Right hindlimb (tissue), 1 donor: ENCODE results near the gene HIPK2.
"Not testable (repeated sequence)": the region's sequence is repeated elsewhere in the genome, so short reads cannot be mapped to it uniquely, and the experiment has no call there.

ENCODE experiments used
- DNase-seq: peaks from one replicate; pipeline ENCODE4 v3.0.0-alpha.2; 2018

HIPK2 gene

DNA sequence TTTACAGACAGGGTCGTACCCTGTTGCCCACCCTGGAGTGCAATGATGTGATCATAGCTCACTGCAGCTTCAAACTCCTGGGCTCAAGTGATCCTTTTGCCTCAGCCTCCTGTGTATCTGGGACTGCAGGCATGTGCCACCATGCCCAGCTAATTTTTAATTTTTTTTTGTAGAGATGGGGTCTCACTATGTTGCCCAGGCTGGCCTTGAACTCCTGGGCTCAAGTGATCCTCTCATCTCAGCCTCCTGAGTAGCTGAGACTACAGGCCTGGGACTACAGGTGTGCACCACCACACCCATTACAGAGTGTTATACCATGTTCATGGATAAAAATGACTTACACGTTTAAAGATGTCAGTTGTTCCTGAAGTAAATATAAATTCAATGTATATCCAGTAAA is 166.2 kb downstream of the HIPK2 start:
- not testable (repeated sequence) for DNase-seq

DNA sequence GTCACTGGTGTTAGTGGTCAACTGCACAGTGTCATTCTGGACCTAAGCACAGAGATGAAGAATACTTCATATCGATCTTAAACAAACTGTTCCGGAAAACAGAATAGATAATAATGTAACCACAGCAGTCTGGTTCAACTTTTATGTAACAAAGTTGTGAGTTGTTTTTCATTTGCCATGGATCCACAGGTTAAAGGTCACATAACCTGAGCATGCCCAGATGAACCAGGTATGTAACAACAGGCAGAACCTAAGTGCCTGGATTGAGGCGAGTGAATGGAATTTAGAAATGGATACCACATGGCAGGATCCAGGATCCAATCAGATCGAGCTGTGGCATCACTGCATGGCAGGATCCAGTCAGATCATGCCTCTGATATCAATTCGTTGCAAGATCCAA is 167.2 kb downstream of the HIPK2 start:
- DNase-seq, result no peak

DNA sequence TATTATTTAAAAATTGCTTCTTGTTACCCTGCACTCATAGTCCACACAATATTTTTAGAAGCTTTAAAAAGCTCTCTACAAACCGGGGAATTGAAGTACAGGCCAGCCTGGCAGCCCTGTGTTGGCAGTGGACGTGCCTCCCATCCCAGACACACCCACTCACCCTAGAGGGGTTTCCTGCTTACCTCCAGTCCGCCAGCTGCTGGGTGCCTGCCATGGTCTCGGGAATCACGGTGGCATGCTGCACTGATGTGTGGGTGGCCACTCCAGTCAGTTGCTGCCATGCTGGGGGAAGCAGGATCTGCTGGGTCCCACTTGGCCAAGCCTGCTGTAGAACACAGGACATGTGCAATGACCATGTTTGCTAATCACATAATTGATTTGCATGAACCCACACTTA is 173.9 kb downstream of the HIPK2 start:
- no peak for DNase-seq

DNA sequence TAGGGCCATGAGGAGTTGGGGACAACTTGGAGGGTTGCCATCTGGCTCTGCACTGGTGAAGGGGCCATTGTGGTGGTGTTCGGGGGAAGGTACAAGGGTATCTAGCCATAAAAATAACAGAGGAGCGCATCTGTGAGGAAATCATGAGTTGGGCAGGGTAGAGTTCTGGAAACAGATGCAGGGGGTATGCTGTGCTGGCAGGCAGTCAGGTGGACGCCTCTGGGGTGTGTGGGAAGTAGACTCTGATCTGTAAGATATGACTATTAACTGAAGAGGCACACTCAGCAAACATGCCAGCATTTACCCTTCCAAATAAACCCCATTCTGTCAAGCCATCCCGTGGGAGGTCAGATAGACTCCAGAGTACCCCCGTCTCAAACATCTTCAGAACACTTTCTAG is 174.5 kb downstream of the HIPK2 start:
- DNase-seq, result no peak

DNA sequence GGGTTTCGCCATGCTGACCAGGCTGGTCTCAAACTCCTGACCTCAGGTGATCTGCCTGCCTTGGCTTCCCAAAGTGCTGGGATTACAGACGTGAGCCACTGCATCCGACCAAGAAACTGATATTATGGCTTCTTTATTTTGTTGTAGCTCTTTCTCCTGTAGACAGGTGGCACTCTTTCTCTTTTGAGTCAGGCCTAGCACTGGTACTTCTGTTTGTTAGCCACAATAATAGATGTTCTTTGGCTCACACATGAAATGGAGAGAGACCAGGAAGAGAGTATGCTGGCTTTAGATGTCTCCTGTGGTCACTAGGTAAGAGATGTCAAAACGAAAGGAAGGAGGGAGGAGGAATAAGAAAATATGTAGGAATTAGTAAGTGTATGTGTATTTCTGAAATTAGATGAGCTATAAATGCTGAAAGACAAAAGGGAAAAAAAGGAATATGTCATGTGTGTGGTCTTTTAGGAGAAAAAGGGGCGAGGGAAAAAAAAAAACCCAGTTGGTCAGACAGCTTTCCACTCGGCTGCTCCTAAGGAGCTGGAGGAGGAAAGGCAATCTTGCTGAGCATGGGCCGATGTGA is 175.6 kb downstream of the HIPK2 start:
- no peak for DNase-seq

DNA sequence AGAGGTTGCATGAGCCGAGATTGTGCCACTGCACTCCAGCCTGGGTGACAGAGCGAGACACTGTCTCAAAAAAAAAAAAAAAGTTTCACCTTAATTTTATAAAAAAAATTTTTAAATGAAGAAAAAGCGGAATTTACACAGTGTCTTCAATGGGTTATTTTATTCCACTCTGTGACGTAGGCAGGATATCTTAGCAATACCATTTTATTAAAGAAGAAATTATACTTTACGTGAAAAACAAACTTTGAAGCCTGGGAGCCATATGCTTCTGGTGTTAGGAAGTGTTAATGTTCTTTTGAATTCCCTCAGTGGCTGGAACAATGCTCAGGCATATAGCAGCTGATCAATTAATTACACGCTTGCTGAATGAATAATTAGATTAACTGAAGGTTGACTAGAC is 176.6 kb downstream of the HIPK2 start:
- DNase-seq, result no peak

DNA sequence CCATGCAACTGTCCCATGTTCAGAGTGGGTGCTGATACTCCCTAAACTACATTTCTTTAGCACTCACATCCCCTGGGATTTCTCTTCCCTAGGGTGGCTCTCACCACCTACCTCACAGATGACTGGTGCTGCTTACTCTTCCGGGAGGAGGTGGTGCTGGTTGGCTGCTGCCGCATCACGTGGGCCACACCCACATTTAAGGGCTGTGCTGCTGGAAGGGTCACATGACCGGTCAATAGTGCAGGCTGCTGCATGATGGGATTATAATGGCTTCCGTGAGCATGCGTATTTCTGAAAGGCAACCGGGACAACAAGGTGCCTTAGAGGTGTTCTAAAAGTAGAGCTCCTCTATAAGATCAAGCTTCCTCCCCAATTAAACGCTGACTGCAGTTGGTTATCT is 177.5 kb downstream of the HIPK2 start:
- DNase-seq, result no peak

DNA sequence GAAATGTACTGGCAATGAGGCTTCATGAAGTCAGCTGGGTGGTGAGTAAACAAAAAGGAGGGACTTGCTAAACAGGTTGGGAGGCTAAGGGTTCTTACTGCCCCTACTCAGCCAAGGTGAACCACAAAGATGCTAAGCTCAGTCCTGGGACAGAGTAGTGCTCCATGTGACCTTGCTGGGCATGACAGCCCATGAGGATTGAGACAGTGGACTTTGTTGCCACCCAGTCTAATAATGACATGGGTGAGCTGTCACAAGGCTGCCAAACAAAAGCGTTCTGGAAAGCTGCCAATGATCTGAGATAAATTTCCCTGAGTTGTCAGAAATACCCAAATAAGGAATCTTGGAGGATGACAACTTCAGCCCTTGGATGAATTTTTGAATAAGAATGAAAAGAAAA is 179.2 kb downstream of the HIPK2 start:
- DNase-seq, result no peak

DNA sequence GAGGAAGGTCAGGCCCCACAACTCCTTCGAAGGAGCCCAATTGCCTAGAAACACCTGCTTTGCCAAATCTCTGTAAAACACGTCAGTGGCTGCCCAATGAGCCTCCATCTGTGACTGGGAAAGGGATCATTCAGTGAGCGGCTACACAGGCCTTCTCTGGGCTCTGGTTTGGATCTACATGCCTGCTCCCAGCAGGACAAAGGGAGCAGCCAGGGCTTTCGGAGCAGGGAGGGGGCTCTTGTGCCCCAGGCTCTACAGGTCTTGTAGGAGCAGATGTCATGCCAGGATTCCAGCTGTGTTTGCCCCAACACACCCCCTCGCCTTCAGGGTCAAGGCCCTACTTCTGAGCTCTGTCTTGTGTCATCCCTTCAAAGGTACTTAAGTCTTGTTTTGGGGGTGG is 180.8 kb downstream of the HIPK2 start:
- DNase-seq, result no peak

DNA sequence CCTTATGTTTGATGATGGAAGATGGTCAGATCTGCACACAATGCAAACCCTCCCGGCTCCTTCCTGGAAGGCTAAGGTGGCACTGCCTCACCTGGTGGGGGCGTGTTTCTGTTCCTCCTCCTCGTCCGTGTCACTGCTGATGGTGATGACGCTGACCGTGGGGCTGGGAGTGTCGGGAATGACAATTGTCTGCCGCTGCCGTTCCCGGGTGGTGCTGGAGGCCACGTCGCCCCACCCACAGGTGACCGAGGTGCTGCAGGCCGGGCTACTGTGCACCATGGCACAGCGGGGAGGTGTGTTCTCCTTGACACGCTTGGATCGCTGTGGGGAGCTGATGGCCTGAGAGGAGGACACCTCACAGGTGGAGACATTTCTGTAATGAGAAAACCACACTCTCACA is 181.2 kb downstream of the HIPK2 start:
- DNase-seq, result no peak

DNA sequence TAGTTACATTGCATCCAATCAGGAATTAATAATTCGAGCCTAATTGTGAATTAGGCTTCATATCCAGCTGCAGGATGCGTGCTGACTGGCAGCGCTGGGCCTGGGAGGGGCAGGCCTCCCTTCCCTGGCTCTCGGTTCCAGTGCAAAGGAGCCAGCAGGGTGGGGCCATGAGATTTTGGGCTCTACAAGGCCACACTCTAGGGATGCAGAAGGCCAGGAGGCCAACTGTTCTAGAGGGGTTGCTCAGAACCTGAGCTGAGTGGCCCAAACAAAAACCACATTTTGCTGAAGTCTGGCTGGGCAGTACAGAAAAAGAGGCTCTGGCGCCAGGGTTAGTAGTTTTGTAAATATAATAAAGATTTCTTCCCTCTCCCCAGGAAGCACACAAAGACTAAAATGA is 182.0 kb downstream of the HIPK2 start:
- DNase-seq, result no peak

DNA sequence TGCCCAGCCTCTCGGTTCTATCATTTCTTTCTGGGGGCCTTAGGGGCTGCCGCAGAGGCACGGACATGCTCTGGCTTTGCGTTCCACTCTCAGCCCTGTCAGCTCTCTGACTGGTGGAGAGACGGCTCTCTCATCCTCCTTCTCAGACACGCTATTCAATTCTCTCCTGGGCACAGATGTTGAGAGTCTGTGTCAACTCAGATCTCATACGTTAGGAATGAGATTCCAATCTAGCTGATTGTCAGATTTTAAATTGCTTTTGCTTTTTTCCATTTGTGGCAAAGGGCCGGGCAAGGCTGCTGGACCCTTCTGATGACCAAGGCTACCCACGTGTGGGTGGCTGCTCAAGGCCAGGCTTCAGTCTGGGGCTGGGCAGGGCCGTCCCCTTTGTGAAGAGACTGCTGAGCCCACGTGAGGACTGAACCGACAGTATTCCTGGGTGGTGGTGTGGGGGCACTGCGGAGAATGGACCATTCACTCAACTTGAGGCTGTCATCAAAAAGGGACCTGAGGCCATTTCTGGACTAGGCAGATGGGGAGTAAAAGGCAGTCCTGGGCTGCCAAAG is 182.8 kb downstream of the HIPK2 start:
- no peak for DNase-seq

DNA sequence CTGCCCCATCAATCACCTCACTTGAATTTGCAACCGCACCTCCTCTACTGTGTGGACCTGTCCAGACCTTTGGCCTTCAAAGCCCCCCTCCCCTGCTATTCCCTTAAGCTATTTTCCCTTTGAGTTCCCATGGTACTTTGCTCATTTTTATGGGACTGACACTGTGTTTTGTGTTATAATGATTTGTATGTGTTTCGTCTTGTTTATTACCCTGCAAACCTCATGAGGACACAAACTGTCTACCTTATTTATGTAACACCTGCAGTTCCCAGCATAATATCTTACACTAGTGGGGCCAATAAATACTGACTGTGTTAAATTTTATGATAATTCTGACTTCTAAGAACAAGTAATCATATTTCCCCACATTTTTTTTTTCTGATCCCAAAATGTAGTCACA is 183.7 kb downstream of the HIPK2 start:
- no peak for DNase-seq

DNA sequence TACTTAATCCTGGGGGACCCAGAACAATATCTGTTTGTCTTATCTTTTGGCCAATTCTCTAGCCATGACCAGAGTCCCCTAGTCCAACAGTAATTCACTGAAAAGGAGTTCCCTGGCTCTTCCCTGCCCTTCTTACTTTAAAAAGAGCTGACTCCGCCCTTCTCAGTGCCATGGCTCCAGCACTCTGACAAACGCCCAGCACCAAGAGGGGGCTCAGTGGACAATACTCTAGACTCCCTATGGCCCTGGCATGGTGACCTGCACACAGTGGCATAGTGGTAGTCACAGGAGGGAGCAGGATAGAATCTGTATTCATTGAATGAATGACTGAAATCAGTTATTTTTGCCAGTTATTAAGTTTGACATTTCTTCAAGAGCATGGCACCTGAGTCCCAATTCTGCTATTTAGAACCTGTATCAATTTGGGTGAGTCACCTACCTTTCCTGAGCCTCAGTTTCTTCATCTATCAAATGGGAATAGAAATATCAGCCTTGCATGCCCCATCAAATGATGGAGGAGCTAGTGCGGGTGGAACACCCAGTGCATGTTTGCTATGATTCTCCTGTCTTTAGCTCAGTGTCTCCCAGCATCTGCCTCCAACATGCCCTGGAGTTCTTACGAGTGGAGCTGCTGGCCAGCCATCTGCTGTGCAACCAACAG is 184.9 kb downstream of the HIPK2 start:
- no peak for DNase-seq

DNA sequence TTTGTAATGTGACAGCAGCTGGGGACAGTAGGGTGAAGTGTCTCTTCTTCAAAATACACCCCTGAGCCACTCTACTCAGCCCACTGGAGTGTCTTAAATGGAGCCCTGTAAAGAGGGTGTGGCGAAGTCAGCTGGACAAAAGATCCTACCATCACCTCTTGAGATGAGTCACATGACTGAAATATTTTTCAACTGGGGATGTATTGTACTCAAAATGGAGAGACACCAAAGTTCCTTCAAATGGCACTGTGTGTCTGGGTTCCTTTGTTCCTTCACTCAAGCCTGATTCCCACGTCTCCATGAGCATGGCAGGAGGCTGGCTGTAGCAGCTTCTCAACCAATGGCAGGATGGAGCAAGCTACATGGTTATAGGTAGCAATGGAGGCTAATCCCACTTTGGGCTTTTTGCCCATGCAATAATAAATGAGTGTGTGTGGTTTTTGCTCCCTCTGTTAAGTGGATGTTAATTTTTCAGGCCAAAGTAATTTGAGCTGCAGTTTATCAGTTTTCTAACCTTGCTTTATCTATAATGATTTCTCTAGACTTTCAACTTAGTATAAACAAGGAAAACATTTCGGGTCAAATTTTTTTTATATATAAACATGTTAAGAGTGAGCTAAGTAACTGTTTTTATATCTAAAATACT is 186.1 kb downstream of the HIPK2 start:
- no peak for DNase-seq

DNA sequence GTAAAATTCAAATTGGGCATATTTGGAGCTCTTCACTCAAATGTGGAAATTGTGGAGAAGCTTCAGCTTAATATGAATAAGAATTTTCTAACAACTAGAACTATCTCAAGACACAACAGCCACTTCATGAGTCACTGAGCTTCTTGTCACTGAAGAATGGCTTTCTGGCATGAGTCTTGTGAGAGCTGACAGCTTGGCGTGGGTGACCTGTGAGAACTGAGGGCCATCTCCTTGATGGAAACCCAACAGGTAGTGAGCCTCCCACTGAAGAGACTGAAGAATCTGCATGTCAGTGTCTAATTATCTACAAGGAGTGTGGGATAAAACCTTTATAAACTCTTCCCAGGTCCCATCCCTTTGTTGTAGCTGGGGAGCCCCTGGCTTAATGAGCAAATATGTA is 188.3 kb downstream of the HIPK2 start:
- DNase-seq, result no peak

DNA sequence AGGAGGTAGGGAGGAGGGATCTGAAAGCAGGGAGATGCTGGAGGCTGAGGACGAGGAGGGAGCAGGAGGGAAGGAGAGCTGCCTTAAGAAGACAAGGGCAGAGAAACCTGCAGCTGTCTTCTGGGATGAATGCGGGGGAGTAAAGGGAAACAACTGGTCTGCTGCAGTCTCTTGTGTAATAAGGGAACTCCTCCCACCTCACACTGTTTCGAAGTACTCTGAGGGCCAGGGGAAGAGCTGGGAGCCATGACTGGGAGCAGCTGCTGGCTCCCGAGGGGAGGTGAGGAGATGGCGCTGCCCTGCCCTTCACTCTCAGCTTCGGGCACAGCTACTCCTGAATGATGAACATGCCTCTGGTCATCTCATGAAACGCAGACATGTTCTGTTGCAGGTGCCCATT is 189.2 kb downstream of the HIPK2 start:
- peak; percentile 32 for DNase-seq

DNA sequence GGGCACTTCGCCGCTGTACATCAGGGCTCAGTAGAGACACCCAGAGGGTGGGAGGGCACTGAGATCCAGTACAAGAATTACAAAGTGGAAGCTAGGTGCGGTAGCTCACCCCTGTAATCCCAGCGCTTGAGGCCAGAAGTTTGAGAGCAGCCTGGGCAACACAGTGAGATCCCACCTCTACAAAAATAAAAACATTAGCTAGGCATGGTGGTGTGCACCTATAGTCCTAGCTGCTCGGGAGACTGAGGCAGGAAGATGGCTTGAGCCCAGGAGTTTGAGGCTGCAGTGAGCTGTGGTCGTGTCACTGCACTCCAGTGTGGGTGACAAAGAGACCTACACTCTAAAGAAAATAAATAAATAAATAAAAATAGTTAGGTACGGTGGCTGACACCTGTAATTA is 190.3 kb downstream of the HIPK2 start:
- DNase-seq, result no peak

DNA sequence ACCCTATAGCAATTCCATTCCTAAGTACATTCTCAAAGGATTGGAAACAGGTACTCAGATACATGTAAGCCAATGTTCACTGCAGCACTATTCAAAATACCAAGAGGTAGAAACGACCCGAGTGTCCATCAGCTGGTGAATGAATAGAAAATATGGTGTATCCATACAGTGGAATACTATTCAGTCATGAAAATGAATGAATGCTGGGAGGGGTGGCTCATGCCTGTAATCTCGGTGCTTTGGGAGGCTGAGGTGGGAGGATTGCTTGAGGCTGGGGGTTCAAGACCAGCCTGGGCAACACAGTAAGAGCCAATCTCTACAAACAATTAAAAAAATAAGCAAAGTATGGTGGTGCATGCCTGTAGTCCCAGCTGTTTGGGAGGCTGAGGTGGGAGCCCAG is 191.5 kb downstream of the HIPK2 start:
- no peak for DNase-seq

DNA sequence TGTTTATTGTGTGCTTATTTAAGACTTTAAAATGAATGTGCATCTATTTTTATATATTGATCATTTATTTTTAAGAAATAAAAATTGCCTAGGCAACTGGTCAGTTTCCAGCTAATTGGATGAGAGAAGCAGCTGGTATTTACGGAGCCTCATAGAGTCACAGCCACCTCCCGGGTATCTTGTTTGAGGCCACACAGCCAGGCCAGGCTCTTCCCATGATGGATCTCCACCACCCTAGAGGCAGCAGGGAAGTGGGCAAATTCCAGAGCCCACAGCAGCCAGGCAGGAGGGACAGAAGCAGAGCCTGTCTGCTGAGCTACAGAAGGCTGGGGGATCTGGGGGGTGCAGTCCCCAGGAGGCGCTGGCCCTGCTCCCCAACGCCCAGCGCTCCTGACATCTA is 192.8 kb downstream of the HIPK2 start:
- DNase-seq, result no peak

DNA sequence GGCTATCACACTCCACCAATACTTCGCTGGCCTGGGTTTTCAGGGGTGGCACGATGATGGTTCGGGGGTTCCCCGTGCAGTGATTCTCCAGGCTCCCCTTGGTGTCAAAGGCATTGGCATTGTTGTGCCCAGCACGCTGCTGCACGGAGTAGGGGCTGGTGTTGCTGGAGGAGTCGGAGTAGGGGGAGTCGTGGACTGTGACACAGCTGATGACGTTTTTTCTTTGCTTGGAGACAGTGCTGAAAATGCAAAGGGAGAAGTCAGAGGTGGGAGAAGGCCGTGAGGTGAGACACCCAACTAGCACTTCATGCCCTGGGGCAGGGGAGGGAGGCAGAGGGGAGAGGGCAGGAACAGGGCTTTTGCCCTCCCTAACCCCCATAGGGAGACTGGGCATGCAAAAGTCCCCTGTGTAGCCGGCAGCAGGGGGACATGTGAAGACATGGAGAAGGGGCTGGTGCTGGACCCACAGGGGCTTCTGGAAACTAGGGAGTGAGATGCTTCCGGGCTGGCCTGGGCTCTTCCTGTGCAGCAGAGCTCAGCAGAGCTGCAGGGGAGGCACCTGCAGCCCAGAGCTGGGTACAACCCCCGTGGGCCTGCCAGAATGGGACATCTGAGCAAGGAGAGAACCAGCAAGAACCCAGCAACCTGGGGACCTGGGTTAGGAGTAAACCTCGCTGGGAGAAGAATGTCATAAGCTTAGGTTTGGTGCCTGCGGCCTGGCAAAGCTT is 193.8 kb downstream of the HIPK2 start:
- no peak for DNase-seq

DNA sequence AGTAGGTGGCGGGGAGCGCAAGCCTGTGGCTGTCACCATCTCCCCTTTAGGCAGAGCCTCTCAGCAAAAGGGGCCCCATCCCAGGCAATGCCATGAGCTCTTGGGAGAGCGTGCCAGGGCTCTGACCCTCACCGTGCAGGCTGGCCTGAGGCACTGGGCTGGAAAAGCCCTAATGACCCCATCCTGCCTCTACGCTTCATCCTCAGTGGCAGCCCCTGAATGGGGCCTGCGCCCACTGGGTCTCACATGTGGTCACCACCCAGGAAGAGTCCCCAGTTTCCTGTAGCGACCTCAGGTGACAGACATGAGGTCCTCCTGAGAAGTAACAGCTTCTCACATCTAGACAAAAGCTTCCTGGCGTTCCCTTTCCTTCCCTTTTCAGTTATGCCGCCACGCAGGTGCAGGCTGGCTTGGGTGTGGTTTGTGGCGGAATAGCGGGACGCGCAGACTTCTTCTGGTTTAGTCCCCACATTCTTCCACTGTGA is 195.1 kb downstream of the HIPK2 start:
- no peak for DNase-seq

DNA sequence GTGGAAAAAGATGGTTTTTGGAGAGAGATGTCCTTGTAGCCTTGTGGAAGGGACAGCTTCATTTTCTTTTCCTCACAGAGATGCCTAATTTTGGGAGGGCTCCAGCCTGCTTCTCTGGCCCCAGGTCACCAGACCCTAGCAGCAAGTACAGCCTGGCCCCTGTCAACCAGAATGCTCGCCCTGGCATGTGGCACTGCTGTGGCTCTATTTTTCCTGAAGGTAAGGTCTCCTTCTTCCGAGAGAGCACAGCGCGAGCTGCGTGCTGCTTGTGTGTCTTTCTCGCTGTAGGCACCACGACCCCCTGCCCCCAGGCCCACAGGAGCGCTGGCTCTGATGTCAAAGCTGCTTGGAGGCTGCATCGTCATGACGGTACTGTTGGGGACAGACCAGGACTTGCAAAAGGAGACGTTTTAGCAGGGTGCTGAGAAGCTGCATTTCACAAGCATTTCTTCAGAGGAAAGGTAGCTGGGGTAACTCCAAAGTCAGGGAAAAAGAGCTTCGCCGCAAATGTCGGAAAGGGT is 195.6 kb downstream of the HIPK2 start:
- DNase-seq, result no peak
